GM21723 (cell line): ENCODE measurements around the gene MBNL2.

ENCODE experiments used
- ATAC-seq: cut with Tn5 transposase; IDR thresholded peaks from one replicate; pipeline ENCODE4 v1.9.1; 2021; ENCODE audit warnings: mild to moderate bottlenecking, moderate library complexity; ENCODE audit not compliant: unreplicated experiment

MBNL2 gene

GRCh38 chr13:97231829-97232196, 9.7 kb downstream of the MBNL2 start:
- ATAC-seq = no peak

GRCh38 chr13:97233499-97233898, 11.4 kb downstream of the MBNL2 start:
- no peak for ATAC-seq

GRCh38 chr13:97234236-97234635, 12.1 kb downstream of the MBNL2 start:
- no peak for ATAC-seq

GRCh38 chr13:97234742-97235141, 12.6 kb downstream of the MBNL2 start:
- ATAC-seq = no peak

- no peak for ATAC-seq
These were observed 13.6 kb downstream of the MBNL2 start for GRCh38 chr13:97235549-97236231.

GRCh38 chr13:97237388-97237787, 15.3 kb downstream of the MBNL2 start:
- ATAC-seq = no peak

GRCh38 chr13:97238432-97238831, 16.3 kb downstream of the MBNL2 start:
- no peak for ATAC-seq

- ATAC-seq = no peak
These were observed 16.8 kb downstream of the MBNL2 start for GRCh38 chr13:97238883-97239282.

- ATAC-seq = no peak
These were observed 17.2 kb downstream of the MBNL2 start for GRCh38 chr13:97239306-97239705.

- no peak for ATAC-seq
These were observed 18.0 kb downstream of the MBNL2 start for GRCh38 chr13:97239943-97240787.

- no peak for ATAC-seq
These were observed 18.9 kb downstream of the MBNL2 start for GRCh38 chr13:97240788-97241734.

- ATAC-seq = no peak
These were observed 19.6 kb downstream of the MBNL2 start for GRCh38 chr13:97241761-97242160.

GRCh38 chr13:97242755-97243497, 20.8 kb downstream of the MBNL2 start:
- ATAC-seq = no peak

GRCh38 chr13:97243915-97244781, 22.0 kb downstream of the MBNL2 start:
- no peak for ATAC-seq

- ATAC-seq = no peak
These were observed 22.9 kb downstream of the MBNL2 start for GRCh38 chr13:97245011-97245410.

GRCh38 chr13:97246596-97247158, 24.5 kb downstream of the MBNL2 start:
- no peak for ATAC-seq

- no peak for ATAC-seq
These were observed 26.1 kb downstream of the MBNL2 start for GRCh38 chr13:97248243-97248642.

- ATAC-seq = no peak
These were observed 27.1 kb downstream of the MBNL2 start for GRCh38 chr13:97249093-97249795.
